ENCODE results near the gene OR2B2.

The OR2B2 gene

GRCh38 chr6:27893059-27893835 is 18.9 kb downstream of the OR2B2 start:
- peak; percentile 67 for DNase-seq (ENCODE audit: low read depth)

- DNase-seq (ENCODE audit: low read depth) = no peak
These were observed 19.5 kb downstream of the OR2B2 start for GRCh38 chr6:27892649-27893058.

DNA sequence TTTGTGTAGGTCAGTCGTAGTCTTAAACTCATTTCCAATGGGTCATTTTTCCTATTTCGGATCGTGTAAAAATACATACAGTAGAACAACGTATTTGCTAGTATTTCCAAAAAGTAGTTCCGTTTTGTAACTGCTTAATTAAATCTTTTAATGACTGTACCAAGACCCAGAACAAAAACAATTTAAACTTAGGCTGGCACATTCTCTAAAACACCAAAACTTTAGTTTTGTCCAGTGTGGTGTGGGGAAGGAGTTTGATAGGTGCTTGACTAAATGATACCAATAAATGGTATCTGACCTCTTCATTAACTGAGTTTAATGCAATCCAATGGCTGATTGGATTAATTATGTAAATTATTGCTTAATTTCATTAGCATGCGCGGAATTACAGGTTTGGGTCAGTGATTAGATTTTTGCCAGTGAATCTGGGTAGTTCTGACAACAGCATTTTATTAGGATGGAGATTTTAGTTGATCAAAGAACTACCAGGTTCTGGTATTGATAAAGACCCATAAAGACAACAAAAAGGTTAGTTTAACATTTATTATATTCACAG is 20.8 kb downstream of the OR2B2 start:
- DNase-seq (ENCODE audit: low read depth) = no peak

DNA sequence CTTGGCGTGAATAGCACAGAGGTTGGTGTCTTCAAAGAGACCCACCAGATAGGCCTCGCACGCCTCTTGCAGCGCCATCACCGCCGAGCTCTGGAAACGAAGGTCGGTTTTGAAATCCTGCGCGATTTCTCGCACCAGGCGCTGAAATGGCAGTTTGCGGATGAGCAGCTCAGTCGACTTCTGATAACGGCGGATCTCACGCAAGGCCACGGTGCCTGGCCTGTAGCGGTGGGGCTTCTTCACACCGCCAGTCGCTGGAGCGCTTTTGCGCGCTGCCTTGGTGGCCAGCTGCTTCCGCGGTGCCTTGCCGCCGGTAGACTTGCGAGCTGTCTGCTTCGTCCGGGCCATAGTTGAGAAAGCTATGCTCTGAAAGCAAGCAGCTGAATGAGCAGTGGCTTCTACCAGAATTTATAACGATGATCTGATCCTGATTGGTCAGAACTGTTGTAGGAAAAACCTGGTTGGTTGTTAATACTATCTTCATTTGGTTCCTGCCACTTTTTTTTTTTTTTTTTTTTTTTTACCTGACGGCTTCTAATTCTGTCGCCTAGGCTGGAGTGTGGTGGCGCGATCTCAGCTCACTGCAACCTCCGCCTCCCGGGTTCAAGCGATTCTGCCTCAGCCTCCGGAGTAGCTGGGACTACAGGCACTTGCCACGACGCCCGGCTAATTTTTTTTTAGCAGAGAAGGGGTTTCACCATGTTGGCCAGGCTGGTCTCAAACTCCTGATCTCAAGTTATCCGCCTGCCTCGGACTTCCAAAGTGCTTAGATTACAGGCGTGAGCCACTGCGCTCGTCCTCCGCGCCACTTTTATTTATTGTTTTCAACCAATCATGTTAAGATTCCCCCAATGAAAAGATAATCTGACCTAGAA is 21.5 kb downstream of the OR2B2 start:
- peak; percentile 51 for DNase-seq (ENCODE audit: low read depth)

DNA sequence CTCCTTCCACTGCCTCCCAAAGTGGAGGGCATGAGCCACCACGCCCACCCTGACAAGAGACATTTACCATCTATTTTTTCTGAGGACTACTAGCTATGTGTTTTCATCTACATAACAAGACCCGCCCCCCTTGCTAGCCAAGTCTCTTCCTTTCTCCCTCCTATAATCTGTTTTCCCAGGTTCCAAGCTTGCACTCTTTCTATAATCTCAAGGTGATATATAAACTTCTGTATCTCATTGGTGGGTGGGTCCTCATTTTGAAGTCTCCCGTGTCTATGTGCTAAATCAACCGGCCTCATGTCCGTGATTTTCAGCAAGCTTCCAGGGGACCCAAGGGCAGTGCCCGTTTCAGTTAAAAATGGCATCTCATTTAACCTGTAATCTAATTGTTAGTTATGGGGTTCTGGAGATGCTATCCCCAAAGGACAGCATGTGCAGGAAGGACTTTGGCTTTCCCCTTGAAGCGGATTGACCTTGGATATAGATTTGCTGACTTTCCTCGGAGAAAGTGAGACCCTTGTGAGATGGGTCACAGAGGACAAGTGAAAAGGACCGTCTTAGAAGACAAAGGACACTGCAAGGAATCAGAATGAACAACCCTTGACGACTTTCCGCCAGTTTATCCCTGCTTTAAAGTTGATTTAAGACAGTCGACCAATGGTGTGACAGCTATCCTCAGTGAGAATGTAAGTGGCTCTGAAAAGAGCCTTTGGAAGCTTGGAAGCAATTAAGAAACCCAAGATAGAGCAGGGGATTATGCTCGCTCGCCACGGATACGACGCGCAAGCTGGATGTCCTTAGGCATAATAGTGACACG is 22.4 kb downstream of the OR2B2 start:
- DNase-seq (ENCODE audit: low read depth) = no peak

DNA sequence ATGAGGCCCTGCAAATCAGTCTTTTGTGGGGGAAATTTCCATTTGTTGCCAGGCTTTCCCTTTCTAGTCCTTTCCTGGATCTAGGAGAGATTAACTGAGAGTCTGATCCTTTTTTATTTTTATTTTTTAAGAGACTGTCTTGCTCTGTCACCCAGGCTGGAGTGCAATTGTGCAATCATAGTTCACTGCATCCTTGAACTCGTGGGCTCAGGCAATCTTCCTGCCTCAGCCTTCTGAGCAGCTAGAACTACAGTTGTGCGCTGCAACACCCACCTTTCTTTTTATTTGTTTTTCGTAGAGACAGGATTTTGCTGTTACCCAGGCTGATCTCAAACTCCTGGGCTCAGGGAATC is 22.9 kb downstream of the OR2B2 start:
- DNase-seq (ENCODE audit: low read depth) = no peak

GRCh38 chr6:27888566-27888965 is 23.6 kb downstream of the OR2B2 start:
- DNase-seq (ENCODE audit: low read depth) = no peak

DNA sequence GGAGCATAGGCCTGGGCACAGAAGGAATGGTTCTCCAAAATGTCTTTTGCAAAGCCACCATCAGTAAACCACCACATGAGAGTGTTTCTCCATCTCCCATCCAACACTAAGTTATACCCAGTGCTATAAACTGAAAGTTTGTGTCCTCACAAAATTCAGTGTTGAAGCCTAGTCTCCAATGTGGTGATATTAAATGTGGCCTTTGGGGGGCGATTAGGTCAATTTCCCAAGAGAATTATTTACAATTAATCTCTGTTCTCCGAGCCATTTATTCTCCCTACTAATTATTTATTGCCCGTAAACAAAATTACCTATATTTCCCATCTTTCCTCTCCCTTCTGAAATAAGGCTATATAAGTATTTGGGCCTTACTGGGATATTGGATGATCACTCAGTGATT is 26.1 kb downstream of the OR2B2 start:
- DNase-seq (ENCODE audit: low read depth) = no peak

GRCh38 chr6:27883136-27883535 is 29.1 kb downstream of the OR2B2 start:
- no peak for DNase-seq (ENCODE audit: low read depth)

GRCh38 chr6:27882624-27883023 is 29.6 kb downstream of the OR2B2 start:
- DNase-seq (ENCODE audit: low read depth) = no peak

DNA sequence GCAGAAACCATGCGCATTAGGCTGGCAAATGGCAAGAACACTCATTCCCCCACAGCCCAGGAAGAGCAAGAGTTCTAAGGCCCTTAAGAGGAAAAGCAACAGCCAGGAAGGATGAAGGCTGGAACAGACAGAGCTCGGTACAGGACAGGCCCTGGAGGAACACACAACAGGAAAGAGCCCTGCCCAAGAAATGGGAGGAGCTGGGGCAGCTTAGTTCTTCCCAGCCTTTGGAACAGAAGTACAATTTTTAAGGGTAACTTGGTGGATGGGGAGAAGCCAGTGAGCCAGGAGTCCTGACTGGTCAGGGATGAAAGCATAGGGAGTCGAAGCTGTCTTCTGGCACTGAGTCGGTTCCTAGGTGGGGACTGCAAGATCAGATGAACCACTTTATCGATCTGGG is 32.4 kb downstream of the OR2B2 start:
- DNase-seq (ENCODE audit: low read depth) = no peak

- no peak for DNase-seq (ENCODE audit: low read depth)
These were observed 38.2 kb downstream of the OR2B2 start for GRCh38 chr6:27874016-27874415.

DNA sequence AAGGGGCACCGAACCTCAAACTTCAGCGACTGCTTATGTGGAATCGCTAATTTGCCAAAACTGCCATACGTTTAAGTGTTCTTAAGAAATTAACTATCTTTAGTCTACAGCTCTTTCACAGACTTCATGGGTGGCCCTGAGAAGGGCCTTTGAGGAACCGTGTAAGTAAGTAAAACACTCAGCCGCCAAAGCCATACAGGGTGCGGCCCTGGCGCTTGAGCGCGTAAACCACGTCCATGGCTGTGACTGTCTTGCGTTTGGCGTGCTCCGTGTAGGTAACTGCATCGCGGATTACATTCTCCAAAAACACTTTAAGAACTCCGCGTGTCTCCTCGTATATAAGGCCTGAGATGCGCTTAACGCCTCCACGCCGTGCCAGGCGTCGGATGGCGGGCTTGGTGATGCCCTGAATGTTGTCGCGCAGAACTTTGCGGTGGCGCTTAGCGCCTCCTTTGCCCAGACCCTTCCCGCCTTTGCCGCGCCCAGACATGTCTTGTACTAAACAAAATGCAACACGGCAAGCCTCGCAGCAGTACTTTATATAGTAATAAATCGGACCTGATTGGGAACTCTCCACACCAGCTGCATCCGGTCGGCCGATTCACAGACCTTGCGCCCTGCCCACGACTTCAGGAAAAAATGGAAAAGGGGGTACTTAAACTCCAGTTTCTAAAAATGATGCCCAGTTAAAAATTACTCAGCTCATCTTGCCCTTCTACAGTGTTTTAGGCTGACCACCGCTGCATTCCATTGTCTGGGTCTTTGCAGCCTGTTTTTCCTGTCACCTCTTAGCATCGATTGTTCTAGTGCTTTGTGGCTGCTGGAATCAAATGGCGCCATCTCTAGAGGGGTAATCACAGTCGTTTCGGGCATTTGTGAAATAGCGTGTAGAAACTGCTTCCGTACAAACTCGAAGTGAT is 38.9 kb downstream of the OR2B2 start:
- DNase-seq (ENCODE audit: low read depth) = peak; percentile 30

DNA sequence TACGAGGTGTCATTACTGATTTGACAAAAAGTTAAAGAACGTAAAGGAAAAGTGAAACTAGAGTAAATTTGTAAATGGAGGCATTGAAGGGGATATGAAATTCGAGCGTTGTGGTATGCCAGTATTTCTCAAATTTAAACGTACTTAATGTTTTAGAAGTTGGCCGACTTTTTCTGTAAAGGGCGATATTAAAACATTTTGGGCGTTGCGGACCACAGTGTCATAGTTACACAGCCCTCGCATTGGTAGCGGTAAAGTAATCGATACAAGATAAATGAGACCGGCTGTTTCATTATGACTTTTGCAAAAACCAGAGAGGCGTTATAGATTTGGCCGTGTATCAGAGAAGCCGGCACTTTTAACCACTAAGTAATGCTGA is 39.6 kb downstream of the OR2B2 start:
- DNase-seq (ENCODE audit: low read depth) = no peak

DNA sequence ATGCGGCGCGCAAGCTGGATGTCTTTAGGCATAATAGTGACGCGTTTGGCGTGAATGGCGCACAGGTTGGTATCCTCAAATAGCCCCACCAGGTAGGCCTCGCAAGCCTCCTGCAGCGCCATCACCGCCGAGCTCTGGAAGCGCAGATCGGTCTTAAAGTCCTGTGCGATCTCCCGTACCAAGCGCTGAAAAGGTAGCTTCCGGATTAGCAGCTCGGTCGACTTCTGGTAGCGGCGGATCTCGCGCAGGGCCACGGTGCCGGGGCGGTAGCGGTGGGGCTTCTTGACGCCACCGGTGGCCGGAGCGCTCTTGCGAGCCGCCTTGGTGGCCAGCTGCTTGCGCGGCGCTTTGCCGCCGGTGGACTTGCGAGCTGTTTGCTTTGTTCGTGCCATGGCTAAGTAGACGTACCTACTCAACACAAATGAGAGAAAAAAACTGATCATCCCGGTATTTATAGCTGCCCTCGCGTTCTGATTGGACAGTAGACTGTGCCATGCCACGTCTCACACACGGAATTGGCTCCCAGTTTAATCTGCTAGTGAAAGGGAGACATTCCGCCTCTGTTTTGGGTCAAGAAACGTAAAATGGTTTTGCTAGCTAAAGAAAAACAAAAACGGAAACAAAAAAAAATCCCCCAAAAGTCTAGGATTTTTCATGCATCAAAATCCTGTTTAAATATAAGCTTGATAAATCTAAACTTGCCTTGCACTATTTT is 40.1 kb downstream of the OR2B2 start:
- peak; percentile 61 for DNase-seq (ENCODE audit: low read depth)

- DNase-seq (ENCODE audit: low read depth) = no peak
These were observed 41.8 kb downstream of the OR2B2 start for GRCh38 chr6:27870291-27870870.

- no peak for DNase-seq (ENCODE audit: low read depth)
These were observed 43.9 kb downstream of the OR2B2 start for GRCh38 chr6:27868311-27868710.

- DNase-seq (ENCODE audit: low read depth) = no peak
These were observed 44.3 kb downstream of the OR2B2 start for GRCh38 chr6:27867945-27868300.

- peak; percentile 33 for DNase-seq (ENCODE audit: low read depth)
These were observed 44.9 kb downstream of the OR2B2 start for GRCh38 chr6:27867051-27867944.
